ENCODE data around the gene RBAK. TPM values are rescaled to one million over a fixed set of nuclear protein-coding genes. Genes with fewer than 3 reads are reported as not detected.

The RBAK gene
- total RNA-seq, 1 experiment from 2014 or later = 11.7 TPM

Other genes with a start within 250 kb of the RBAK start
- 0.02 TPM in 1 of 2 replicates, not detected in the other for gene PAPOLB, start 183.8 kb upstream of the RBAK start, total RNA-seq (2014; rRNA removed; shearing (Covaris generic))
- gene RADIL, start 162.1 kb upstream of the RBAK start, total RNA-seq (2014; rRNA removed; shearing (Covaris generic)) = 1.3 and 1.4 TPM in 2 replicates
- not detected in 2 replicates for gene MMD2, start 86.7 kb upstream of the RBAK start, total RNA-seq (2014; rRNA removed; shearing (Covaris generic))
- gene WIPI2, start 144.4 kb downstream of the RBAK start, total RNA-seq (2014; rRNA removed; shearing (Covaris generic)) = 72.6 and 73.3 TPM in 2 replicates
- 27.4 and 44.7 TPM in 2 replicates for gene SLC29A4, start 237.1 kb downstream of the RBAK start, total RNA-seq (2014; rRNA removed; shearing (Covaris generic))